Smooth muscle cell (in vitro differentiated cells): ENCODE data around the gene ZNF514. TPM values are rescaled to one million over a fixed set of nuclear protein-coding genes. Genes with fewer than 3 reads are reported as not detected.
A peak's percentile ranks its signal among the peaks of the same experiment; 100 is the strongest.

Experiments
- DNase-seq: peaks from one replicate; lab custom pipeline; 2025; ENCODE audit not compliant: unreplicated experiment; lab: John Stamatoyannopoulos, UW
- H2AFZ ChIP-seq: fragments of 200-600 bp; sonication (generic); 2 replicates; pipeline ENCODE4 v1.6.0; 2016; ENCODE audit warnings: antibody characterized with exemption, low read depth, mild to moderate bottlenecking
- H3F3A ChIP-seq: fragments of 200-600 bp; sonication (generic); 2 replicates; pipeline ENCODE4 v1.6.0; 2017; ENCODE audit warnings: antibody characterized with exemption, low read depth
- H3K27ac ChIP-seq: fragments of 200-600 bp; sonication (generic); 2 replicates; pipeline ENCODE4 v1.5.1; 2016; ENCODE audit warnings: low read depth, mild to moderate bottlenecking
- H3K27me3 ChIP-seq: fragments of 200-600 bp; sonication (generic); 2 replicates; pipeline ENCODE4 v1.6.1; 2016; ENCODE audit warnings: low read depth, mild to moderate bottlenecking
- H3K36me3 ChIP-seq: fragments of 200-600 bp; sonication (generic); 2 replicates; pipeline ENCODE4 v1.5.1; 2016; ENCODE audit warnings: low read depth
- H3K4me1 ChIP-seq: fragments of 200-600 bp; sonication (generic); 2 replicates; pipeline ENCODE4 v1.5.1; 2016; ENCODE audit warnings: low read depth
- H3K4me2 ChIP-seq: fragments of 200-600 bp; sonication (generic); 2 replicates; pipeline ENCODE4 v1.6.0; 2016; ENCODE audit warnings: mild to moderate bottlenecking
- H3K4me3 ChIP-seq: fragments of 200-600 bp; sonication (generic); 2 replicates; pipeline ENCODE4 v1.5.1; 2016; ENCODE audit warnings: mild to moderate bottlenecking
- H3K79me2 ChIP-seq: fragments of 200-600 bp; sonication (generic); 2 replicates; pipeline ENCODE4 v1.6.0; 2016; ENCODE audit warnings: low read depth, mild to moderate bottlenecking
- H3K9ac ChIP-seq: fragments of 200-600 bp; sonication (generic); 2 replicates; pipeline ENCODE4 v1.6.0; 2016; ENCODE audit warnings: low read depth
- H3K9me3 ChIP-seq: fragments of 200-600 bp; sonication (generic); replicated peaks from 2 replicates; pipeline ENCODE4 v1.5.1; 2016; ENCODE audit warnings: low read depth
- H4K20me1 ChIP-seq: fragments of 200-600 bp; sonication (generic); 2 replicates; pipeline ENCODE4 v1.6.0; 2016; ENCODE audit warnings: low read depth
- CTCF ChIP-seq: fragments of 200-600 bp; sonication (generic); IDR thresholded peaks from 2 replicates; pipeline ENCODE4 v1.5.1; 2017; ENCODE audit warnings: borderline replicate concordance, mild to moderate bottlenecking, antibody characterized with exemption; ENCODE audit not compliant: insufficient read depth, poor library complexity, severe bottlenecking
- WGBS: methylation state at CpG from one replicate; pipeline ENCODE4 v1.1.7; 2016; ENCODE audit warnings: low lambda C conversion rate; 5-methylcytosine and 5-hydroxymethylcytosine counted together
- polyA plus RNA-seq: library from polyadenylated mRNA; unstranded; fragments of >200 nt; fragmentation: Nextera tagmentation; extraction: Ambion mirVana; gene quantifications from 2 replicates; pipeline ENCODE4 v1.2.1, GENCODE V29; 2016
- total RNA-seq: library from RNA; depleted of rRNA; stranded (reverse); fragments of >200 nt; gene quantifications from 2 replicates; pipeline ENCODE4 v1.2.3, GENCODE V29; 2014

ZNF514 gene
- total and polyA plus RNA-seq, 2 experiments from 2014 or later = 2.7 to 6.1 TPM

GRCh38 chr2:95165371-95166064, 5.9 kb upstream of the ZNF514 start, which contains the start of gene ZNF2:
ZNF2 (plus strand) TSS chr2:95165809; CDS start chr2:95176227, 10,418 bp downstream.
- Histone ChIP-seq H3K36me3 (no peaks in the 10 kb centered on the region), H4K20me1 (no peaks in the 10 kb centered on the region), H2AFZ (peak within 1 kb of the TSS; percentile 76), H3K4me1 (peaks cover 8% of the 10 kb centered on the region), H3K9me3 (no peaks in the 10 kb centered on the region), H3K27me3 (no peaks in the 10 kb centered on the region), H3F3A (peaks cover under 1% of the 10 kb centered on the region), H3K4me3 (peak within 1 kb of the TSS; percentile 64), H3K27ac (peak within 1 kb of the TSS; percentile 91), H3K79me2 (peaks cover 16% of the 10 kb centered on the region), H3K4me2 (peak within 1 kb of the TSS; percentile 94), H3K9ac (peak within 1 kb of the TSS; percentile 91)
- TF ChIP-seq CTCF = no peak
- WGBS = 1% methylated on average over 56 of the region's 56 CpGs
- DNase-seq = peak; percentile 76

- Histone ChIP-seq H3F3A (peaks cover 5% of the 10 kb centered on the region), H3K4me3 (peak overlapping the region; percentile 64), H3K4me2 (peak overlapping the region; percentile 94), H3K27ac (peak overlapping the region; percentile 91), H3K9ac (peak overlapping the region; percentile 91), H3K4me1 (peaks cover 8% of the 10 kb centered on the region), H3K79me2 (peaks cover 11% of the 10 kb centered on the region), H3K27me3 (no peaks in the 10 kb centered on the region), H3K36me3 (no peaks in the 10 kb centered on the region), H2AFZ (peak overlapping the region; percentile 76), H3K9me3 (no peaks in the 10 kb centered on the region), H4K20me1 (no peaks in the 10 kb centered on the region)
- no peak for DNase-seq
- WGBS = 2% methylated on average over 9 of the region's 9 CpGs
- no peak for TF ChIP-seq CTCF
These were observed 5.4 kb upstream of the ZNF514 start for GRCh38 chr2:95165030-95165370.

GRCh38 chr2:95158891-95159619, 593 bp downstream of the ZNF514 start:
- H3K79me2 ChIP-seq = peaks cover 11% of the 10 kb centered on the region
- peaks cover 7% of the 10 kb centered on the region for H3F3A ChIP-seq
- H2AFZ ChIP-seq = peak overlapping the region; percentile 67
- peak overlapping the region; percentile 97 for H3K4me2 ChIP-seq
- H3K27ac ChIP-seq = no peak overlapping the region
- peaks cover 7% of the 10 kb centered on the region for H3K4me1 ChIP-seq
- H4K20me1 ChIP-seq = no peaks in the 10 kb centered on the region
- DNase-seq = peak; percentile 9
- 7% methylated on average over 45 of the region's 58 CpGs for WGBS
- peak overlapping the region; percentile 56 for H3K4me3 ChIP-seq
- no peaks in the 10 kb centered on the region for H3K27me3 ChIP-seq
- peaks cover 29% of the 10 kb centered on the region for H3K36me3 ChIP-seq
- TF ChIP-seq CTCF = no peak
- peaks cover 6% of the 10 kb centered on the region for H3K9me3 ChIP-seq
- peak overlapping the region; percentile 8 for H3K9ac ChIP-seq
